Stimulated activated CD4-positive, alpha-beta T cell treated with anti-CD3 and anti-CD28 coated beads, Interleukin-1b, Interleukin-23, amount 100 ng/mL, for 24 hours (primary cell): ENCODE measurements around the gene SELP.

Source experiments
- DNase-seq, 4 experiments: peaks; one replicate each; pipeline ENCODE4 v3.0.0-alpha.2; 2020; ENCODE audit warnings: low read depth in 4 of 4, low spot score in 1 of 4

The SELP gene

DNA sequence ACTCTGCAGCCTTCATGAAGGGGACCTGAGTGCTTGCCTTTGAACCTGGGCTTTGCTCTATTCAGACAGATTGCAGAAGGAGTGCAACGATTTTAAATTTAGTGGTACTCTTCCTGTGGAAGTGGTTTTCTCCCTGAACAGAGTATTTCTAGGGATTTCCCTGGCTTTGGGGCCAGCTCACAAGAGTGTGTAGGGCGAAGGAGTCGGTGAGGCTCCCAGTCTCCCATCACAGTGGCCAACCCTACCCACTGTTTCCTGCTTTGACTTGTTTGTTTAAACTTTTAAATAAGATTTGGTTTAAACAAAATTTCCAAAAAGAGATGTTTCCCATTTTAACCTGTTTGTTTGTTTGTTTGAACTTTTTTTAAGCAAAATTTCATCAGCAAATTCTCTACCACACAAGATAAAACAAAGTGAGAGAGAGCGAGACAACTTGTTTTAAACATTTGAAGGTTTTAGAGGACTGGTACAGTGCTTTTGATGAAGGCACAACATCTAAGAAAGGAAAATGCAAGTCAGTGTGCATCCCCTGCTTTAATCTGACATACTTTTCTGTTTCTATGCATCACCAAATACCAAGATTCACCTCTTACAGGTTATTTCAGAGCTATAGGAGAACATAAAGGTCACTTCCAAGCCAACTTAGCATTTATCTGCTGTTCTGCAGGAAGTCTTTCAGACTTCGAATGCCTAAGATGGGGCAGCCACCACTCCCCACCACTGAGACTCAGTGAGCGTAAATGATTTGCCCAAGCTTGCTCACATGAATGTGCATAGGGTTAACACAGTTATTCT, 6.6 kb downstream of the SELP start:
- no peak for DNase-seq

DNA sequence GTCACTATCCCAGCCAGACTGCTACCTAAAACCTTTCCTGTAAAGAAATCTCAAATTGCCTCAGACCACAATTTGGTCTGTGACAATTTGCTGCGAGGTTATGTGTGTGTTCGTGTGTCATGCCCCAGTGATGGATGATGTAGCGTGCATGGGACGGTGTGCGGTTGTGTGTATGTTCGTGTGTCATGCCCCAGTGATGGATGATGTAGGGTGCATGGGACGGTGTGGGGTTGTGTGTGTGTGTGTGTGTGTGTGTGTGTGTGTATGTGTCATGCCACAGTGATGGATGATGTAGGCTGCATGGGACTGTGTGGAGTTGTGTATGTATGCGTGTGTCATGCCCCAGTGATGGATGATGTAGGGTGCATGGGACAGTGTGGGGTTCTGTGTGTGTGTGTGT, 9.4 kb downstream of the SELP start:
- DNase-seq, result no peak

DNA sequence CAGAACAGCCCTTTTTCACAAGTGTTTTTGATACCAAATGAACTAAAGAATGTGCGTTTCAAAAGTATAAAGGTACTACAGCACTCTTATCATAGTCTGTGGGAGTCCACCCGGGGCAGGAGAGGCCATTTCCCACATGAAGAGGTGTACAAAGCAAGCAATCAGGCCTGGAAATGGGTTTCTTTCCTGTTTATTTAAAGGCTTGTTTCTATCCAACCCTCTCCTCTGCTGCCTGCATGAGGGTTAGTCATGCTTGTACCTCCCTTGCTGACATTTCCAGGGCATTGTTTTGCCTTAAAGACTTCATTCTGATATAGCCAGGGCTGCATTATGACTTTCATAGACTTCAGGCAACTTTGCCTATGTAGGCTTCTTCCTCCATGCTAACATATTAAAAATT, 11.6 kb downstream of the SELP start:
- DNase-seq, result no peak

DNA sequence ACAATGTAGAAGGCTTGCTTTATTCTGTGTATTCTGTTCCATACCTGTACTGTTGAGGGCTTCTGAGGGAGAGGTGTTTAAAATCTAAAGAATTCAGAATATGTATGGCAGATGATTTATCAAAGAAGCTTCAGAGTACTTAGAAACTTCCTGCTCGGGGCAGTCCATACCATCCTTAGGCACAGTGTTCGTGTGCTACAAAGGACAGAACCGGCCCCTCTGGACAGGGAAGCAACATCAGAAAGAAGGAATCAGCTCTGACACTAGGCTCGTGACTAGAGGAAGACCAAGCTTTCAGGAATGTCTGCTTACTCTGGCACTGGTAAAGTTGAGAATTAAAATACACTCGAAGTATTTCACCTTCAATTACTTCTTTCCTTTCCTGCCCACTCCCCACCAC, 14.1 kb downstream of the SELP start:
- no peak for DNase-seq

DNA sequence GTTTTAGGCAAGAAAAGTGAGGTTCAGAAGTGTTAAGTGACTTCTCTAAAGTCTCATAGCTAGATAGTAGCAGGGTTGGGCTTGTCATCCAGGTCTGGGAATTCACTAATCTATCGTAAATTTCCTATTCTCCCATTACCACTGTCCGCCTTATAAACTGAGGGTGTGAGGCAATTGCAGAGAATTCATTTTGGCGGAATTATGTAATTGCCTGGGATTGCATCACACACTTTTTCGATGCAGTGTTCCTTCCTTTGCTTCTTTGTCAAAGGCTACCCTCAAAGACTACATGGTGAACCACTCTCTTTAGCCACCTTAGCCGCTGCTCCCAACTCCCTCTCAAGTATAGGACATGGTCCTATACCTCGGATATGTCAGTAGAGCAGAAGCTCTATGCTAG, 19.1 kb downstream of the SELP start:
- DNase-seq, result no peak

DNA sequence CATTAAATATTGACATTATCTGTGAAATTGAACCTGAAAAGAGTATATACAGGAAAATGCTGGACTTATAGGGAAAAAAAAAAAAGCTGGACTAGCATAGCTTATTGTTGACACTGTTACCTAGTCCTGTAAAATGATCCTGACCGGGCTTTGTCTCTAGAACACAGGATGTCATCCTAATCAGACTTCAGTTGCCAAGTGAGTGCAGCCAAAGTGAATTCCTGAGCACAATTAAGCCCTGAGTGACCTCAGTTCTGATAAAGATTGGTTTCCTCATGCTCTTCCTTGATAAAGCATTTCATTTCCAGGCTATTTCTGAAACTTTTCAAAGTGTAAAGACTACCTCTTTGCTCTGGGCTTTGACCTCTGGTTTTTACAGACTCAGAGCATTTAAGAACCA, 19.8 kb downstream of the SELP start:
- no peak for DNase-seq

DNA sequence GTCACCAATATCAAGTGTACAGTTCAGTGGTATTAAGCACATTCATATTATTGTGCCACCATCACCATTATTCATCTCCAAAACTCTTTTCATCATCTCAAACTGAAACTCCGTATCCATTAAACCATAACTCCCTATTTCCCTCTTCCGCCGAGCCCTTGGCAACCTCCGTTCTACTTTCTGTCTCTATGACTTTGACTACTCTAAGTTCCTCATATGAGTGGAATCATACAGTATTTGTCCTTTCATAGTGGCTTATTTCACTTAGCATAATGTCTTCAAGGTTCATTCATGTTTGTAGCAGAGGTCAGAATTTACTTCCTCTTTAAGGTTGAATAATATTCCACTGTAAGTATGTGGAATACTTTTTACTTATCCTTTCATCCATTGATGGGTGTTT, 21.7 kb downstream of the SELP start:
- no peak for DNase-seq

DNA sequence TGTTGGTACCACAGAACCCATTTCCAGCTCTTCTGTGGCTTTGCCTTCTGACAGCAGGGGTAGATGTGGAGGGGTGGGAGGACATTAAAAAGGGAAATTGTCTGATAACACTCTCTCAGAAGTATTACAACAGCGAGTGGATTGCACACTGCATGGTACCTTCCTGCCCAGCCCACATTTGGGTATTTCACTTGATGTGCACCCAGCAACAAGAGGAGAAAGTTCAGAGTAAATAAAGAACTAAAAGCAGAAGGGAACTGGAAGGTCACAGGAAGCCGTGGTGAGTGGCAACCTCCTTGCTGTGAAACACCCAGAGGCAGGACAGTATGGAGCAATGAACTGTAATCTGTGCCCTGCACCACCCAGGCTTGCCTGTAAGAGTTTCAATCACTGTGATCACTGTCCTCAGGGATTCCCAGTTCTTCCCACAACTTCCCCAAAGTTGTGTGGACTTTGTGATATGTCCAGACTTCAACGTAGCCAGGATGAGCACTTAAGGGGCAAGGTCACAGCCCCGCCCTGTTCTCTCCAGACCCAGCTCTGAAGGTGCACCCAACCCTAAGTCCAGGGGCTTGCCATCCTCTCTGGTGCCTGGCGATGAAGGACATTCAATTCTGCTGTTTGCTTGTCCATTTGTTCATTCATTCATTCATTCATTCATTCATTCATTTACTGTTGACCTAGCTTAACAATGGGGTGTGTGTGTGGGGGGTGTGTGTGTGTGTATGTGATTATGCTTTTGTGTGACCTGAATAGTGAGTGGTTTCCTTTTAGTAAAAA, 25.0 kb downstream of the SELP start:
- DNase-seq, result no peak

DNA sequence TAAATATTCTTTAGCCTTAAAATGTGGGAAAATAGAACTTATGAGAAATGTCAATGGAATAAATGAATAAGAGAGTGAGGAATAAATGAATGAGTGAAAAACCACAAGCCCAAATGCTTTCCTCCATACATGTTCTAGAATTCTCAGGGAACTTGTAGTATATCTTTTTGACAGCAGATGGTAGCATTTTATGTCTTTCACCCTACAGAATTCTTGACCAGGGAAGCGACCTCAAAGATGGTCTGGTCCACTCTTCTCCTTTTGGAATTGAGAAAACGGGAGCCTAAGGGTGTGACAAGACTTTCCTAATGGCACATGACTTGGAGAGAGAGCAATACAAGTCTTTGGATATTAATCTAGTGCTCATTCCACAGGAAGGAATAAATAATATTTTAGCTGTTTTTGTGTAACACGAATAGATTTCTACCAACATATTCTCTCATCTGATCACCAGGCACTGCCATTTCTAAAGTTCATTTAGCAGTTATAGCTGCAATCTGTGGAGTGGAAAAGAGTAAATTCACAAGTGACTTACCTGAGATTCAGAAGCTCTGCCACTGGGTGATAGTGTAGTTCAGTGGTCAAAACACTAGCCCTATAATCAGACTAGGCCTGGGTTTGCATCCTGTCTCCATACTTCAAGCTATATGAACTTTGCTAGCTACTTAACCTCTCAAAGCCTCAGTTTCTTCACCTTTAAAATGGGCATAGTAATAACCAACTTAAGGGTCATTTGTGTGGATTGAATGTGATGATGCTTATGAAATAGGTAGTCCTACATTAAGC, 28.6 kb downstream of the SELP start:
- no peak for DNase-seq

DNA sequence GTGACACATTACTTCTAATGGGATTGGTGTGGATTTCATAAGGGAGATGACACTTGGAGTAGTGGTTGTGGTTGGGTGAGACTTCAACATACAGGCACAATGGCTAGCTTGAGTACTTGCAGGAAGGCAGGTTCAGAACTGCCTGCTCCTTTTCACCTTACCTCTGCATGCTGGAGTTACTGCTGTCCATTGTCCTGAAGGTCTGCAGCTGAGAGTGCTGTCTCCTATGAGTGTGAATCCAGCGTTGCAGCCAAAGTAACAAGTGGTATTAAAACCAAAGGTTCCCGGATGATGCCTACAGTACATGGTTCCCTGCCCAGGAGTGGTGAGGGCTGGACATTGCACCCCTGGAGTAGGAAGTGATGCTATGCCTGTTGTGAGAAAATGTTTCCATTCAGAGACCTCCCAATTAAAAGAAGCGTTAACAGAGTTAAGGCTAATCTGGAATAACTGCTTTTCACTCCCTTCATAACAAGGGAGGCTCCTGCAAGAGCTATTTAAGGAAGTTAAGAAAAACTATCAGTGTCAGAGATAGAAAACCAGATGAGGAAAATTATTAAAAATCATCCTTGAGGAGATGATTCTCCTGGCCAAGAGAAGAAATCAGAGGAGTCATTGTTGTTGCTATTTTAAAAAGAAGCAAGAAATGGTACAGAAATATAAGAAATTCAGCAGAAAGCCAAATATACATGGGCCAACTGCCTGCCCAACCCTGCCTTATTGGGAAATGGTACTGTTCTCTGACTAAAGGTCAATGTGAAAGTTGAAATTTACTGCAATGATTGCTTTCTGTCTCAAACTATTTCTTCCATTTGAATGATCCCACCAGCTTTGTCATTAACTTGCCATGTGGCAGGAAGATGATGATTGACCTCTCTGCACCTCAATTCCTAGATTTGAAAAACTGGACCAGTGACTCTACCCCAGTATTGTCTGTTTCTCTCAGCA, 33.9 kb downstream of the SELP start:
- DNase-seq, result no peak

DNA sequence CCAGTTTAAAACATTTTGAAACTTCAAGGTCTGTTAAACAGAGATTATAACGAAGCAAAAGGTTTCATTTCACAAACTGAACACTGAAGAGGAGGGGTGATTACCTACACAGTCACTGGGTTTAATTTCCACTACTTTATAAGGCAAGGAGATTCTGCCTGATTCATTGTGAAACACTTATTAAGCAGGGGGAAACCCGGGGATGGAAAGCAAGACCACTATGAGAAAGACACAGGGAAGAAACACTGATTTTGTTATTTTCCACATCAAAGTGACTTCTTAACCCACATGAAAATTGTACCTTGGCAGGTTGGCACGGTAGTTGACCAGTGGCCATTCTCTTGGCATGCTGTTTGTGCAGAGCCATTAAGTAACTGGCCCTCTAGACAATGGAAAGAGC, 35.5 kb downstream of the SELP start:
- no peak for DNase-seq

DNA sequence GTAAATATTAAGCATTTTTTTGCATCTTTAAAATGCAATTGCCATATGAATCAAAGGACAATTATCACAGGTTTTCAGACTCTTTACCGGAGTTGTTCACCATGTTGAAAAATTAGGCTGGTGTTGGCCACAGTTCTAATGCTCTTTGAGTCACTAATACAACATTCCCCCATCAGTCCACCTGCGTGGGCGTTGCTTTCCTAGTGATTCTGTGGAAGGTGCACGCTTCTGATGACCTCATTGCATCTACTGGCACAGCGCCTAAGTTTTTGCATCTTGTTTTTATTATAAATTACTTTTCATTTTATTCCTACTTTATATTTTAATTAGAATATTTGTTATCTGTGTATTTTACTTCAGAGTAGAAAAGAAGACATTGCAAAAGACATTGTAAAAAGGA, 39.0 kb downstream of the SELP start:
- no peak for DNase-seq

DNA sequence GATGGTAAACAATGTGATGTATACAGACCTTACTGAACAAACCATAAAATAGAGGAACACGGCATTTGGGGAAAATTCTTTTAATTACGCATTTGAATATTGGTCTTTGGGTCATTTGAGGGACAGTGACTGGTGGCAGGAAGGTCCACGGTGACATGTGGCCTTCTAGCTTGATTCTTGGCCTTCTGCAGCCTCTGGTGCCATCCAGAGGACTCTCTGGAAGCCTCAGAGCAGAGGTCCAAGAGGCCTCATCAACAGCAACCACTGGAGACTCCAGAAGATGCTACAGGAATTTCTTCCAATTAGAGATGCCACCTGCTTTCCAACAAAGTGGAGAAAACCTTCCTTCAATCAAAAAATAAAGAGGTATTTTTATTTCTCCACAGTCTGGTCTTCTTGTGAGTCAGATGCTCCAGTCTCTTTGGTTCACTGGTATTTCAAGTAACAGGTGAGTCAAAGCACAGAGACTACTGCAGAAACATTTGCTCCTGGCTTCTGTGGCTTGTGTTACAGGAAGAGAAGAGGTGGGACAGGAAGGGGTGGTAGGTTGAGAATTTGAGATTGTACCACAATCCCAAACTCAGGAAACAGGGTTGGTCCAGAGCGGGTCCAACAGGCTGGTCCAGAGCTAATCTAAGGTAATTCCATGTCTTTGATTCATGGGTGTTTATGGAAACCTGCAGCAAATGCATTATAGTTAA, 41.0 kb downstream of the SELP start:
- no peak for DNase-seq

DNA sequence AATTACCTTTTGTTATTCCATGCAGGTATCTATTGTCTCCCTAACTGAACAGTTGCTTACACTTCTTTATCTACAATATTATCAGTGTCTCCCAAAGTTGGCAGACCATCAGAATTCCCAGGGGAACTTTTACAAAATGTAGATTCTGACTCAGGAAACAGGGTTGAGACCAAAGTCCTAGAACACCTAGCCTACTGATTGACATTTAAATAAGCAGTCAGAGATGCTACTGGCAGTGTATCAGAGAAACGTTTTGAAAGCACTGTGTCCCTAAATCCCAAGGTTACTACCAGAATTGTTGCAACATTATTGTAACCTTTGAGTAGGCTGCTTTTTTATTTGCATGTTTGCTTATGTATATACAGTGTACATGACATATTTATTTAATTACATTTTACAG, 41.8 kb downstream of the SELP start:
- no peak for DNase-seq

DNA sequence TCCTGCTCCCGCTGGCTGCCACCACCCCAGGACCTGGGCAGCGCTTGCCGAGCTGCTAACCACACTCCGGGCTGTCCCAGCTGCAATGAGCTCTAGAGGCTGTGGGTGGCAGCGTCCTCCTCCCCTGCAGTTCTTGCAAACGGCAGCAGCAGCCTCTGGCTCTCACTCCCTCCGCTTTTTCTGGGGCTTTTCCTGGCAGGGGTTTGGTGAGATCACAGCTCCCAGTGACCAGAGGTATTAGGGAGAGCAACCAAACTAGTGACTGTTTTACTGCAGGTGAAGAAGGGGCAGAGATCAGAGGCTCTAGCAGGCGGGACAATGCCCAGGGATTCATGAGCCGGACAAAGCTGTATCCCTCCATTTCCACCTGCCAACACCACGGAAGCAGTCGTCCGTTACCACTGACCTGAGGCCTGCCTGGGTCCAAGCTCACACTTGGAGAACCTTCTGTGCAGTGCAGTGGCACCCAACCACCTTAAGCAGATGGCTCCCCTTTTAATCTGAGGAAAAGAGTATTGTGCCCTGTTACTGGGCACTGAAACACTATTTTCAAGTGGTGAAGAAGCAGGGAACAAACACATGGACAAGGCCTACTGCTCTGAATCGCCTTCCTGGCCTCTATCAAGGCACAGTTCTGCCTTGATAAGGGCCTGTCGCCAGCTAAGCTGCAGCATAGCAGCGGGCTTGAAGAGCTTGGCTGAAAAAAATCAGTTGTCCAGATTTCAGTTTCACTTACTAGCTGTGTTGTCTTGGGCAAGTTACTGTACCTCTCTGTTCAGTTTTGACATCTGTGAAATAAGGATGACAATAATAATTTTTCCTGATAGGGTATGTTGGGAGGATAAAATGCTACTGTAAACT, 43.3 kb downstream of the SELP start, which contains the start of gene F5:
F5 (minus strand) TSS at position 87 of the 861 bp plus-strand sequence. CDS start 95 bp downstream, outside the sequence.
- DNase-seq, result peak; percentile 37 to 78 (median 58)

DNA sequence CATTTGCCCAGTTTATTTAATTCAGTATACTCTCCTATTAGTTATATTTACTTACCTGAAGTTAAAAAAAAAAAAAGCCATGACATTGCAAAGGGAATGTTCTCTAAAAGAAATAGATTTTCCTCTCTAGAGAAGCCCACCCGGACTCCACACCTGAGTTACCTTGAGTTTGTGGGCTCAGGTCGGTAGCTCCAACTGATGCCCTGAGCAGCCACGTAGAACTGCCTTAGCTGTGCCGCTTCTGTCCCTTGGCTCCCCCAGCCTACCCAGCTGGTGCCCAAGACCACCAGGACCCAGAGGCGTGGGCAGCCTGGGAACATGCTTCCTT, 43.9 kb downstream of the SELP start:
- no peak for DNase-seq

DNA sequence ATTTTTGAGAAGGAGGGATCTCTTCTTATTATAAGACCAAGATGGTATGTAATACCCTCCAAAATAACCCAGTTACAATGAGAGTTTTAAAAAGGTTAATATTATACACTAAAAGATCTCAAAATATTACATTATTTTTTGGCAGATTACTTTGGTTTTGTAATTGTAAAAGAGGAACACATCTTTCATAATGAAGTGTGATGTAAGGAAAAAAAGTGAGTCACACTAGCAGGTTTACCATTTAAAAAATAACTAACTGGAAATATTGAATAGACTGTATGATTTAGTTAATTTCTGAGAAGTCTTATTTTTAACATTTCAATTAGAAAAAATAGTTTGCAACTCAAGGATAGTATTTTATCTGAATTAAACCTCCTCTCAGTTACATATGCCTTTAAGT, 44.7 kb downstream of the SELP start:
- DNase-seq, result no peak

DNA sequence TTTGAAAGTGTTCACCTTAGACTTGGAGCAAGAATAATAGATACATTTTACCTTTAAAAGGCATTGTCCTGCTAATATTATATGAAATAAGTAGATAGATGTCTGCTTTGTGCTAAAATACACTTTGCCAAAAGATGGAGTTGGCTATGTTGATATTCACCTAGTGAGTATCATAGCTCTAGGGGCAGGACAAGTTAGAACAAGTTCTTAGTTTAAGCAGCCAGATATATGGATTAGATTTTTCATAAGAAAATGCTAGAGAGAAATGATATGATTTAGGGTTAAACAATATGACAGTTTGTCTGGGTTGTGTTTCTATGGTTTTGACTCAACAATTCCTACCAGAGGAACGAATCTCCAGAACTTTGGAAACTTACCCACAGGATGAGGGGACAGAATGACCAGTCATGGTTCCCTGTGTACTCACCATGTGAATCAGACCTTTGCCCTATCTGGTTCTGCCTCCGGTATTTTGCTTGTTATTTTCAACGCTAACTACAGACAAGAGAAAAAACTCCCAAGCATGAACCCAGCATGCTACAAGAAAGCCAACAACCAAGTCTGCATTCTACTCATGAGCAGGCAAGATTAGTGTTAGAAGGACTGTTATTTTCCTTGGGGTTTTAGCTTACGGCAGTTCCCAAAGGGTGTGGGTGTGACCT, 45.3 kb downstream of the SELP start:
- DNase-seq, result no peak
